Measurements from ENCODE around the gene FRG1. TPM values are rescaled to one million over a fixed set of nuclear protein-coding genes. Genes with fewer than 3 reads are reported as not detected.
"Not testable (repeated sequence)": the region's sequence is repeated elsewhere in the genome, so short reads cannot be mapped to it uniquely, and the experiment has no call there.

FRG1 gene
- total and polyA plus RNA-seq, 2 of the 8 experiments (the other 6 are each of a cell fraction or from before 2014, with no cell fraction given) = 6.2 to 31.8 TPM

GRCh38 chr4:189948486-189948885 lies 7.8 kb downstream of the FRG1 start:
- H4K91ac ChIP-seq (replicated peaks; ENCODE audit: insufficient read length, low read length); H4K20me1 ChIP-seq (replicated peaks in 1 of 2; ENCODE audit: control insufficient read depth in 1 of 2, insufficient read depth in 2 of 2, low read length in 2 of 2); H3K27ac ChIP-seq (ENCODE audit: low read depth, low read length); H3K9me3 ChIP-seq (ENCODE audit: insufficient read depth in 2 of 2, low read depth in 1 of 2, low read length in 1 of 2); H3K18ac ChIP-seq (ENCODE audit: extremely low read depth, low read length); H3K79me2 ChIP-seq (ENCODE audit: control insufficient read depth in 1 of 2, insufficient read depth in 2 of 2, low read length in 2 of 2); H3K4ac ChIP-seq (replicated peaks; ENCODE audit: insufficient read length, low read depth, low read length); H2BK20ac ChIP-seq (ENCODE audit: low read length); H3K27me3 ChIP-seq (replicated peaks in 1 of 4; ENCODE audit: control insufficient read depth in 3 of 4, extremely low read depth in 1 of 4, insufficient read depth in 3 of 4, low read length in 3 of 4); H3K56ac ChIP-seq (replicated peaks; ENCODE audit: insufficient read length, low read depth, low read length); FAIRE-seq; H4K5ac ChIP-seq (ENCODE audit: insufficient read length, low read depth, low read length); H2AFZ ChIP-seq (ENCODE audit: low read length); POLR2A ChIA-PET (ENCODE audit: partially characterized antibody); H3K14ac ChIP-seq (ENCODE audit: insufficient read length); H2BK15ac ChIP-seq (ENCODE audit: low read length); H3K79me1 ChIP-seq (ENCODE audit: low read depth, low read length); H3K36me3 ChIP-seq (ENCODE audit: control insufficient read depth in 2 of 4, insufficient read depth in 4 of 4, low read length in 3 of 4); H4K8ac ChIP-seq (ENCODE audit: extremely low read depth, insufficient read depth, low read length); H3K4me2 ChIP-seq (ENCODE audit: insufficient read depth in 1 of 2, low read depth in 2 of 2, low read length in 2 of 2); H3K4me3 ChIP-seq (ENCODE audit: extremely low read depth in 1 of 4, insufficient read depth in 2 of 4, low read depth in 3 of 4, low read length in 4 of 4); H3K23me2 ChIP-seq (ENCODE audit: low read depth, low read length); DNase-seq (ENCODE audit: low read depth in 1 of 2, low spot score in 2 of 2); H3K4me1 ChIP-seq (replicated peaks in 1 of 4; ENCODE audit: control insufficient read depth in 3 of 4, insufficient read depth in 4 of 4, low read length in 3 of 4); H2BK120ac ChIP-seq (replicated peaks; ENCODE audit: low read depth, low read length); H2BK5ac ChIP-seq (ENCODE audit: low read depth, low read length); H2AK5ac ChIP-seq (ENCODE audit: low read depth, low read length); H3K9ac ChIP-seq (replicated peaks in 1 of 4; ENCODE audit: extremely low read depth in 1 of 4, low read depth in 3 of 4, low read length in 3 of 4); H3K23ac ChIP-seq (ENCODE audit: insufficient read length); H2BK12ac ChIP-seq (ENCODE audit: low read depth, low read length): not testable (repeated sequence)
- CTCF ChIA-PET (ENCODE audit: partially characterized antibody) = interaction anchor here (1.1 kb wide), 1 partner anchor 37 kb away, joined by 3 read pairs; no protein-coding TSS in a partner anchor
- whole genome bisulfite sequencing, 2 experiments (ENCODE audit: extremely low coverage in 1 of 2, insufficient coverage in 1 of 2, insufficient read length in 1 of 2, insufficient replicate concordance in 2 of 2, low coverage in 1 of 2, low lambda C conversion rate in 2 of 2, missing lambda C conversion rate in 1 of 2) = 75% methylated on average over 7 of the region's 7 CpGs; no CpG with 5 or more reads in 1 of the 2 experiments

- H2BK15ac ChIP-seq (ENCODE audit: low read length); H2AFZ ChIP-seq (ENCODE audit: low read length): not testable (repeated sequence)
- WGBS, 2 experiments (ENCODE audit: extremely low coverage in 1 of 2, insufficient coverage in 1 of 2, insufficient read length in 1 of 2, insufficient replicate concordance in 2 of 2, low coverage in 1 of 2, low lambda C conversion rate in 2 of 2, missing lambda C conversion rate in 1 of 2) = 58% methylated on average over 1 of the region's 1 CpG; no CpG with 5 or more reads in 1 of the 2 experiments
Measured at GRCh38 chr4:189969291-189969690, 28.6 kb downstream of the FRG1 start.

More at GRCh38 chr4:189969291-189969690, 28.6 kb downstream of the FRG1 start:
- CTCF ChIA-PET (ENCODE audit: partially characterized antibody); H3K79me1 ChIP-seq (ENCODE audit: low read depth, low read length); H2BK5ac ChIP-seq (ENCODE audit: low read depth, low read length); H3K14ac ChIP-seq (ENCODE audit: insufficient read length); H3K4me3 ChIP-seq (ENCODE audit: extremely low read depth in 1 of 4, insufficient read depth in 2 of 4, low read depth in 3 of 4, low read length in 4 of 4); POLR2A ChIA-PET (ENCODE audit: partially characterized antibody); H4K8ac ChIP-seq (ENCODE audit: extremely low read depth, insufficient read depth, low read length); H3K27me3 ChIP-seq (replicated peaks in 1 of 4; ENCODE audit: control insufficient read depth in 3 of 4, extremely low read depth in 1 of 4, insufficient read depth in 3 of 4, low read length in 3 of 4); H3K4ac ChIP-seq (replicated peaks; ENCODE audit: insufficient read length, low read depth, low read length); H3K79me2 ChIP-seq (ENCODE audit: control insufficient read depth in 1 of 2, insufficient read depth in 2 of 2, low read length in 2 of 2); H2BK20ac ChIP-seq (ENCODE audit: low read length); H3K23ac ChIP-seq (ENCODE audit: insufficient read length); H2BK120ac ChIP-seq (replicated peaks; ENCODE audit: low read depth, low read length); DNase-seq (ENCODE audit: low read depth in 1 of 2, low spot score in 2 of 2); FAIRE-seq; H3K4me2 ChIP-seq (ENCODE audit: insufficient read depth in 1 of 2, low read depth in 2 of 2, low read length in 2 of 2); H4K20me1 ChIP-seq (replicated peaks in 1 of 2; ENCODE audit: control insufficient read depth in 1 of 2, insufficient read depth in 2 of 2, low read length in 2 of 2); H3K9ac ChIP-seq (replicated peaks in 1 of 4; ENCODE audit: extremely low read depth in 1 of 4, low read depth in 3 of 4, low read length in 3 of 4); H3K36me3 ChIP-seq (ENCODE audit: control insufficient read depth in 2 of 4, insufficient read depth in 4 of 4, low read length in 3 of 4); H3K23me2 ChIP-seq (ENCODE audit: low read depth, low read length); H4K91ac ChIP-seq (replicated peaks; ENCODE audit: insufficient read length, low read length); H3K56ac ChIP-seq (replicated peaks; ENCODE audit: insufficient read length, low read depth, low read length); H3K9me3 ChIP-seq (ENCODE audit: insufficient read depth in 2 of 2, low read depth in 1 of 2, low read length in 1 of 2); H3K27ac ChIP-seq (ENCODE audit: low read depth, low read length); H2AK5ac ChIP-seq (ENCODE audit: low read depth, low read length); H3K18ac ChIP-seq (ENCODE audit: extremely low read depth, low read length); H4K5ac ChIP-seq (ENCODE audit: insufficient read length, low read depth, low read length); H2BK12ac ChIP-seq (ENCODE audit: low read depth, low read length); H3K4me1 ChIP-seq (replicated peaks in 1 of 4; ENCODE audit: control insufficient read depth in 3 of 4, insufficient read depth in 4 of 4, low read length in 3 of 4): not testable (repeated sequence)
